NCI-H2196 treated with DMSO at 0.1 percent for 48 hours (cell line): ENCODE results near the gene HIRA.
A peak's percentile ranks its signal among the peaks of the same experiment; 100 is the strongest.
"Not testable (repeated sequence)": the region's sequence is repeated elsewhere in the genome, so short reads cannot be mapped to it uniquely, and the experiment has no call there.

Experiments
- DNase-seq: peaks from one replicate; lab custom pipeline; 2025; ENCODE audit not compliant: unreplicated experiment; lab: John Stamatoyannopoulos, UW

The HIRA gene

DNA sequence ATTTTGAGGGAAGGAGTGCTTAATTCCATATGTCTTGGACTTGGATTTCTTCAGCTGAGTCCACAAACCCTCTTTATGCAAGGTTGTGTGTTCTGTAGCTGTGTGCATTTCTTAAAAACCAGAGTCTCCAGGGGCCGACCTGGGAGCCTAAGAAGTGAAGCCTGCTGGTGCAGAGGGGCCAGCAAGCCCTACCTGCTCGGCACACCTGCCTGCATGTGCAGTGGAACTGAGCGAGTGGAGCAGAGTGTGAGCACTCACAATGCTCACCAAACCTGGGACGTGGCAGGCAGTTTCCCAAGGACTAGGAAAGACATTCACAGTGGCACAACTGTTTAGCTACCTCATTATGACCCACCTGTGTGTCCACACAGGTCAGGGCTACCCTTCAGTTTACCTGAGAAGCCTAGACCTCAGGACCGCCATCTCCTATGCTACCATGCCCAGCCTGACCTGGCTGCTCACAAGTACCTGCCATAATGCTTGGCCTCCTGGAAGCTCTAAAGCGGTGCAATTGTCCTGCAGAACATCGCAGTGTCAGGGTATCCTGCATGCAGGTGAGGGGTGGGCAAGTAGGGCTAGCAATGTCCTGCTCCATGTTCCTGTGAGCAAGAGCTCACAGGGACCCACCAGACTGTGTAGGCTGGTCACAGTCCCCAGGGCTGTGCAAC is 12.1 kb upstream of the HIRA start:
- no peak for DNase-seq

DNA sequence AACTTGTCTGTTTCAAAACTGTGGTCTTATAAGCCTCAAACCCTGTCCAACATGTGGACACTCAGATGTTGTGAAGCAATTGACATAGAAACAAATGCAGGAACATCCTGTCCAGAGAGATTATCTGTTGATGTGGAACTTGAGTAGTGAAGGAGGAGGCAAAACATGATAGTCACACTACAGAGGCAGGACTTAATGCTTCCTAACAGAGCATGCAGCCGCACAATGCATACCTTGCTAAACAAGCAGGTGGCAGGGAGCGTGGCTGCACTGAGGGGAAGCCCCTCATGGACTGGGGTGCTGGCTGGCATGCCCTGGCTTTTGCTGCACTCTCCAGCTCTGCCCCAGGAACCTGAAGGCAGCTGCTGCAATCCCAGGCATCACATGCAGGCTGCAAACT is 10.6 kb upstream of the HIRA start:
- DNase-seq = no peak

- DNase-seq = no peak
Observed at GRCh38 chr22:19440411-19441195, 9.1 kb upstream of the HIRA start.

DNA sequence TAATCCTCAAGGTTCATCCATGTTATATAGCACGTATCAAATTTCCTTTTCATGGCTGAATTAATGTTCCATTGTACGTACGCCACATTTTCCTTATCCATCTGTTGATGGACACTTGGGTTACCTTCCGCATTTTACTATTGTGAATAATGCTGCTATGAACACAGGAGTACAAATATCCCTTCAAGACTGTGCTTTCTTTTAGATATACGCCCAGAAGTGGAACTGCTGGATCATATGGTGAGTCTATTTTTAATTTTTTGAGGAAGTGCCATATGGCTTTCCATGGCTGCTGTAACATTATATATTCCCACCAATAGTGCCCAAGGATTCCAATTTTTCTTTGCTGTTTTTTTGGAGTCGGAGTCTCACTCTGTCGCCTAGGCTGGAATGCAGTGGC is 6.8 kb upstream of the HIRA start:
- DNase-seq = no peak

- not testable (repeated sequence) for DNase-seq
Observed at GRCh38 chr22:19436444-19437161, 5.1 kb upstream of the HIRA start.

DNA sequence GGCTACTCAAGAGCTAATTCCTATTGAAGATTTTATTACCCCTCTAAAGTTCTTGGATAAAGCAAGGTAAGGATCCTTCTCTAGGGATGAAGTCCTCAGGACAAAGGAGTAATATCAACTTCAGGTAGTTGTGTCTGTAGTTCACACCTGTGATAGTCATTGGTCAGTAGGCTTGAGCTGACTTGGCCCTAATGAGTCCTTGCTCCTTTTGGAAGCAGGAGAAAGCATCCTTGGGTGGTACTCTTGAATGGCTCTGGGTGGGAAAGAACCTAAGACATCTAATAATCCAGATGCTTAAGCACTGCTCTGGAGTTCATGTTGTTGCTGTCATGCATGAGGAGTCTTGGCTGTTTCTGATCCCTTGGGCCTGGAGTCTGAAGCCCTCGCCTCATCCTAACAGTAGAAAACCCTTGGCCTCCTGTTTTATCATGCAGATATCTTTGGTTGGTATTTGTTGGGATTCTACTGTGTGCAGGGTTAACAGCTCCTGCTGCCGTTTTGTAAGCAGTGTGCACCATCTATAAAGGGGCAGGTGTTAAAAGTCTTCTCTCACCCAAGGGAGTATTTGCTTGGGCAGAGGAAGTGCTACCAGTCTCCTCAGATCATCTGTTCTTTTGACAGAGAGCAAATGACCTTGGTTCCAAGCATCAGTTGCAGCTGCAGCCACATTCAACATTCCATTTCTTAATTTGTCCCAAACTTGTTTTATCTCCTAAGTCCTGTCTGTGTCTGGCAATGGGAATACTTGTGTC is 3.5 kb upstream of the HIRA start:
- no peak for DNase-seq

DNA sequence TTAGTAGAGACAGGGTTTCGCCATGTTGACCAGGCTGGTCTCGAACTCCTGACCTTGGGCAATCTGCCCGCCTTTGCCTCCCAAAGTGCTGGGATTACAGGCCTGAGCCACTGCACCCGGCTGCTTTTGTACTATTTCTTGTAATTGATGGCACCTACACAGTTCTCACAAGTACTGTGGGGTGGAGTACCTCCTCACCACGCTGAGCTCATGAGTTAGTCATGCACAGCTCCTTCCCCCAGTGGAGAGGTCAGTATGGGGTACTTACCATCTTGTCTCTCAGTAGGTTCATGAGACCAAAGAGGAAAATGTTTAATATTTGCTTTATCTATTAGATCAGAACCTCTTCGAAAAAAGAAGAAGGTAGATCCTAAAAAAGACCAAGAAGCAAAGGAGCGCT is 2.9 kb upstream of the HIRA start:
- no peak for DNase-seq

DNA sequence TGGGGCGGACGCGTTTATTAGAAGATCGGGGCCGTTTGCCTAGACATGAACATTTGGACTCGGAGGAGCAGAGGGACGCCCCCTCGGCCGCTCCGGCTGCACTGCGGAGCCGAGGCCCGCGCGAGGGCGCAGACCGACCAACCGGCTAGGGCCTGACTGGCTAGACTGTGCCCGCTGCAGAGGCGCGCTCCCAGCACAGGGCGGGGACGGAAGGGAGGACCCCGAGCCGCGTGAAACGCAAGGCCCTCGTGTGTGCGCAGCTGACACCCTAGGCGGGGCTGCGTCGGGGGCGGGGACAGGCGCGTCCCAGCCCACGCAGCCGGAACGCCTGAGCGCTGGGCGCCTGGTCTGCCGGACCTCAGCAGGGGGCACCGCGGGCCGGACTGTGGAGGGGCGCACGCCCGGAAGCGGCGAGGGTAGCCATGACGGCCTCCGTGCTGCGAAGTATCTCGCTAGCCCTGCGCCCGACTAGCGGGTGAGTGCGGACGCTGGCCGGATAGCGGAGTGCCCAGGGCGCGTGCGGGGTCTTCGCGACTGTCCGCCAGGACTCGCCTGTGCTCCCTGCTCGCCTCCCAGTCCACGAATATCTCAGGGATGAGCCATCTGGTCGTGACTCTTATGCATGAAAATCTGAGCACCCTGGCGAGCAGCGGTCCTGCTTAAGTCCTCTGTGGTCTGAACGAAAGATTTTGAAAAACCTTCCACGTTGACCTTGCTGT is 759 bp upstream of the HIRA start, which contains the start of gene MRPL40:
MRPL40 (plus strand) TSS at position 413 of the 719 bp plus-strand sequence; CDS start at position 423, 10 bp downstream.
- peak; percentile 59 for DNase-seq

GRCh38 chr22:19430890-19431541 is 517 bp downstream of the HIRA start:
- DNase-seq = no peak

- DNase-seq = no peak
Observed at GRCh38 chr22:19429950-19430889, 1.3 kb downstream of the HIRA start.

GRCh38 chr22:19424186-19424500 is 7.4 kb downstream of the HIRA start:
- DNase-seq = no peak

DNA sequence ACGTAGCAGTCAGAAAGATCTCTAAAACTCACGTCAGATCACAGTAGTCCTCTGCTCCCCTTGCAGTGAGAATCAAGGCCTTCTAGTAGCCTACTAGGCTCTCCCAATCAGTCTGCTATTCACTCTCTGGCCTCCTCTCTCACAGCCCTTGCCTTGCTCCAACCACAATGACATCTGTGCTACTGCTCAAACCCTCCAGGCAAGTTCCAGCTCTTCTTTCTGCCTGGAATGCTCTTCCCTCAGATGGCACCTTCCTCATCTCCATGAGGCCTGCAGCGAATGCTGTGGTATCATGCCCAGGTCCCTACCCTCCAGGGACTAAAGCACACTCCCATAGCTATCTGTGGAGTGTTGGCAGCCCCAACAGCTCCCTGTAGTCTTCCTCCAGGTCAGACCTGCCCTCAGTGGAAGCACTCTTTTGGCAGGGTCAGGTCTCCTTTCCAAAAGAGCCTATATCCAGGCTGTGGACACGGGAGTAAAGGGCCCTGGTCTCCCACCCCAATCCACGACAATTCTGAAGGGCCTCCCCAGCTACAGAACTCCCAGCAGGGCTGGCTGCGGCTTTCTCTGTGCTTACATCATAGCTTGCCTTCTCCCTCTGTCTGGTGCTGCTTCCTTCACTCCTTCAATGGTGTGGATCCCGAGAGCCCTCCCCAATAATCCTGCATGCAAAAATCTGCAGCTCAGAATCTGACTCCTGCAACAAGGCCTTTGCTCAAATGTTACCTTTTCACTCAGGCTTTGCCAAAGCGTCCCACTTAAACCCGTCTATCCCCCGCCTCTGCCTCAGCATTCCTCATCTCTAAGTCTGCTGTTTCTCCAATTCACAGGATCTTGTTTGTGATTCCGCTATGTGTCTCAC is 8.9 kb downstream of the HIRA start:
- no peak for DNase-seq

DNA sequence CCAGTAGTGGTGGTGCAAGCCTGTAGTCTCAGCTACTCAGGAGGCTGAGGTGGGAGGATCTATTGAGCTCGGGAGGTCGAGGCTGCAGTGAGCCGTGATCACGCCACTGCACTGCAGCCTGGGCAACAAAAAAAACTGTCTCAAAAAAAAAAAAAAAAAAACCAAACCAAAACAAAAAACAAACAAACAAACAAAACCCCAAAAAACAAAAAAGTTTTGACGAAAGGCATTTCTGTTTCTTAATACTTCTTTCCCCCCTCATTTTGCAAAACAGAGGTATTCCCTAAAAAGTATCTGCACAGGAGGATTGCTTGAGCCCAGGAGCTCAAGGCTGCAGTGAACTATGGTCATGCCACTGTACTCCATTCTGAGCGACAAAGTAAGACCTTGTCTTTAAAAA is 11.2 kb downstream of the HIRA start:
- no peak for DNase-seq

- no peak for DNase-seq
Observed at GRCh38 chr22:19419464-19420178, 11.9 kb downstream of the HIRA start.

DNA sequence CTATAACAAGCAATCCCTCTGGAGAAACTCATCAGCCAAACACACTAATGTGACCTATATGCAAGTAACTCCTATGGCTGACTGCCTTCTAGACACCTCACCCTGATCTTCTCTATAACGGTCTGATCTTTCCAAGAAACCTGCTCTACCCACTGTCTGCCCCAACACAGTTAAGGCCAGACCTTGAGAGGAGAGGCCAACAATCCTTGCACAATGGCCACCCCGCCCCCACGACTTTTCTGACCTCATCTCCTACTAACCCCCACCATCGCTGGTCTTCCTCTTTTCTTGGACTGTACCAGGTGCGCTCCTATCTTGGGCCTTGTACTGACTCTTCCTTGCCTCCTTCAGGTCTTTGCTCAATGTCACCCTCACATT is 12.5 kb downstream of the HIRA start:
- DNase-seq = no peak

DNA sequence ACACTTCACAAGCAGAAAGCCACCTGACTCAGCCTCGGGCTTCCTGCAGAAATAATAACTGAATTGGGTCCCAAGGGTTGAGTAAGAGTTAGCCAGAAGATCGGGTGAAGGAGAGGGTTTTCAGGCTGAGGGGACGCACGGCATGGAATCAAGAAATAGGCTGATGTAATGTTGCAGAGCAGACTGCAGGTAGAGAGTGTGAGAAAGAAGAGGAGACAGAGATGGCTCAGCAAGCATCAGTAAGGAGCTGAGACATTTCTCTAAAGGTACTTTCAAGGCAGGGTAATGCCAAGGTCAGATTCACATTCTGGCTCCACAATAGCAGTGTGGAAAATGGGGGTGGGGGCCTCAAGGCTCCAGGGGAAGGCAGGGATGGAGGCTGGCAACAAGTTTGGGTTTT is 18.6 kb downstream of the HIRA start:
- DNase-seq = no peak

DNA sequence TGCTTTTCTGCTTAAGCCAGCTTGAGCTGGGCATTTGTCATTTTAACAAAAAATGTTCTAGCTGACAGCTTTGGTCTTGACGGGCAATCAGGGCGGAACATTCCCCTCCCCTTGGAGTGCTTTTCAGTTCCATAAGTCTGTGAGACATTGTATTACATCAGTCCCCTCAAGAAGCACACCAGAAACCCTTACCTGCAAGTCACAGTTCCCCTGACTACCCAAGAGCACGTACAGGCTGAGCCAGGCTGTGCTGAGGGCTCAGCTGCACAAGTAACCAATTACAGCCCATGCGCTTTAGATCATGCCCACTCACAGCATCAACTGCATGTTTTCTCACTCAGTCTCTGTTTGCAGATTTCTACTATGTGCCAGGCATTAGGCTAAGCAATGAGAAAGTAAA is 19.1 kb downstream of the HIRA start:
- DNase-seq = no peak

GRCh38 chr22:19411690-19412045 is 19.9 kb downstream of the HIRA start:
- no peak for DNase-seq
